MM.1S (cell line): ENCODE results near the gene BCL2L11.

Experiments
- CTCF ChIP-seq: fragments of 300-600 bp; sonication (generic); IDR thresholded peaks from 2 replicates; pipeline ENCODE4 v1.5.1; 2016; ENCODE audit warnings: antibody characterized with exemption, low read length, mixed read lengths
- EZH2 ChIP-seq: fragments of 300-600 bp; sonication (generic); optimal IDR thresholded peaks from 2 replicates; pipeline ENCODE3; 2017; ENCODE audit warnings: low read depth, mild to moderate bottlenecking, antibody characterized with exemption, low read length, mixed read lengths

- TF ChIP-seq CTCF (no peak), EZH2 (no peak)
Measured at GRCh38 chr2:111143107-111143842, 22.6 kb downstream of the BCL2L11 start.
